ENCODE results near the gene TTYH1.

TTYH1 gene

DNA sequence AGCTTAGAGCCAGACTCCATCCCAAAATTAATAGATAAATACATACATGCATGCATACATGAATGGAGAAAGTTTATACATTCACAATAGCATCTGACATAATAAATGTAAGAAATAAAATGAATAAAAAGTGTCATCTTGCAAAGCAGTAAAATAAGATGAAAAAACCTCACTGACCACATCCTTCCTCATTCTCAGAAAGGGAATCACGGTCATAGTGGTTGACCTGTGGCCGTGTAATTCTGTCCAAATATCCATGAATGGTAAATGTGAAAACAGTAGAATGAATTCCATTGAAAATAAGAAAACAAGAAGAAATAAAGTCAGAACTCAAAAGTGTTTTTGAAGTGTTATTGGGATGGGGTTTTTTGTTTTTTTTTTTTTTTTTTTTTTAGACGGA is 67.6 kb downstream of the TTYH1 start:
- DNase-seq (ENCODE audit: low read depth), result no peak

DNA sequence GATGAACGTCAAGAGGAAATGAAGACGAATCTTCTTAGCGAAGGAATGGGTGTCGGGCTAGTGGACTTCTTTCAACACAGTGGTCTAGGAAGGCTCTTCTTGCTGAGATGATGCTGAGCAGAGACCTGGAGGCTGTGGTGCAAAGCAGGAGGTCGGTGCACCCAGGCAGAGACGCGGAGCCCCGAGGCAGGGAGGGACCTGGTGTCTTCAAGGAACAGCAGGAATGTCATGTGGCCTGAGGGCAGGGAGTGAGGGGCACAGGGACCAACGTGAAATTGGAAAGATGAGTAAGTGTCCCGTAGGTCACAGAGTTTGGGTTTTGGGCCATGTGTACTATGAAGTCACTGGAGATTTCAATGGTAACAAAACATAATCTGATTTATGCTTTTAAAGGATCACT is 69.2 kb downstream of the TTYH1 start:
- no peak for DNase-seq (ENCODE audit: low read depth)

GRCh38 chr19:54485851-54486250 is 70.6 kb downstream of the TTYH1 start:
- no peak for DNase-seq (ENCODE audit: low read depth)
